RWPE2 (cell line): Measurements from ENCODE around the gene CHD2.
A peak's percentile ranks its signal among the peaks of the same experiment; 100 is the strongest.

Source experiments
- ATAC-seq: fragments of 200-7000 bp; cut with Tn5 transposase; 3 replicates; pipeline ENCODE4 v1.9.1; 2021; ENCODE audit warnings: low read depth
- DNase-seq: peaks from one replicate; pipeline ENCODE4 v3.0.0-alpha.2; 2020; ENCODE audit warnings: low spot score
- H3K27ac ChIP-seq: fragments of 450-650 bp; 2 replicates; pipeline ENCODE4 v1.5.1; 2017; ENCODE audit warnings: mild to moderate bottlenecking; ENCODE audit not compliant: poor library complexity, severe bottlenecking
- H3K27me3 ChIP-seq: fragments of 250-450 bp; sonication (Bioruptor Pico); 2 replicates; pipeline ENCODE4 v1.5.1; 2021; ENCODE audit warnings: mild to moderate bottlenecking, moderate library complexity; ENCODE audit not compliant: insufficient read depth, poor library complexity, severe bottlenecking
- H3K36me3 ChIP-seq: fragments of 250-450 bp; sonication (Bioruptor Pico); 2 replicates; pipeline ENCODE4 v1.5.1; 2020; ENCODE audit warnings: low read depth, mild to moderate bottlenecking, moderate library complexity
- H3K4me1 ChIP-seq: fragments of 250-450 bp; sonication (Bioruptor Pico); 2 replicates; pipeline ENCODE4 v1.5.1; 2021; ENCODE audit warnings: mild to moderate bottlenecking, moderate library complexity; ENCODE audit not compliant: insufficient read depth, poor library complexity, severe bottlenecking
- H3K4me3 ChIP-seq: fragments of 250-450 bp; sonication (Bioruptor Pico); 2 replicates; pipeline ENCODE4 v1.5.1; 2021; ENCODE audit warnings: mild to moderate bottlenecking, moderate library complexity; ENCODE audit not compliant: severe bottlenecking
- H3K9me3 ChIP-seq: fragments of 250-450 bp; sonication (Bioruptor Pico); 2 replicates; pipeline ENCODE4 v1.5.1; 2021; ENCODE audit warnings: mild to moderate bottlenecking, moderate library complexity; ENCODE audit not compliant: severe bottlenecking
- TF ChIP-seq, protein P1 (sequence below): fragments of 450-650 bp; IDR thresholded peaks from one replicate; pipeline ENCODE4 v1.5.1; 2017; ENCODE audit warnings: mild to moderate bottlenecking, moderate library complexity; ENCODE audit not compliant: poor library complexity, severe bottlenecking

Gene CHD2

DNA sequence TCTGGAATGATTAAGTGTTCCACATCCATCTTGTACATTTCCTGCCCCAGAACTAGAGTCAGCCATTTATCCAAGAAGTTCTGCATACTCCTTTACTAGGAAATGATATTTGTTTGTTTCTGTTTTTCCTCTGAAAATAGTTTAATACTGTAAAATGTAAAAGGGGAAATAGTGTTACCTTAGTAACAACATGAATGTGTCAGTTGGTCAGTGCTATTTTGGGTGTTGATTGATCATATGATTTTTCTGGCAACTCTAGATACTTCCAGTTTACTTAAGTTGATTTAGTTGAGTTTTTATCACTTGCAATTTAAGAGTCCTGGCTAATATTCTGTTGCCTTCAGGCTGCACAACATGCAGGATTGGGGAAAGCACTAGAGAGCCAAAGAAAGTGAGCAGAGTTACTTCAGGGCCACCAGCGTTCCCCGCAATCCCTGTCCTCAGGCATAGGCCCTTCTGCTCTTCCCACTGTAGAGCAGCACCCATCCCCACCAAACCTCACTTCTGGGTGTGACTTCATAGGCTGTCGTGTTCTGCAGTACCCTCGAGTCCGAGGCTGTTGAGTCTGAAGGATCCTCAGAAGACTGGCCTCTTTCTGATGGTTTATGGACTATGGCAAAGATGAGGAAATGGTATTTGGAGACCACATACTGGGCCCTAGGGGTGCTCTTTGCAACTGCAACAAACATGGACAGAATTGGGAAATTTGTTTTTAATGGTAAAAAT lies 69.0 kb downstream of the CHD2 start:
- peak; percentile 48 for ATAC-seq
- H3K9me3 ChIP-seq = no peaks in the 10 kb centered on the region
- peaks cover 97% of the 10 kb centered on the region for H3K36me3 ChIP-seq
- H3K27ac ChIP-seq = no peak overlapping the region
- TF ChIP-seq, protein P1, sequence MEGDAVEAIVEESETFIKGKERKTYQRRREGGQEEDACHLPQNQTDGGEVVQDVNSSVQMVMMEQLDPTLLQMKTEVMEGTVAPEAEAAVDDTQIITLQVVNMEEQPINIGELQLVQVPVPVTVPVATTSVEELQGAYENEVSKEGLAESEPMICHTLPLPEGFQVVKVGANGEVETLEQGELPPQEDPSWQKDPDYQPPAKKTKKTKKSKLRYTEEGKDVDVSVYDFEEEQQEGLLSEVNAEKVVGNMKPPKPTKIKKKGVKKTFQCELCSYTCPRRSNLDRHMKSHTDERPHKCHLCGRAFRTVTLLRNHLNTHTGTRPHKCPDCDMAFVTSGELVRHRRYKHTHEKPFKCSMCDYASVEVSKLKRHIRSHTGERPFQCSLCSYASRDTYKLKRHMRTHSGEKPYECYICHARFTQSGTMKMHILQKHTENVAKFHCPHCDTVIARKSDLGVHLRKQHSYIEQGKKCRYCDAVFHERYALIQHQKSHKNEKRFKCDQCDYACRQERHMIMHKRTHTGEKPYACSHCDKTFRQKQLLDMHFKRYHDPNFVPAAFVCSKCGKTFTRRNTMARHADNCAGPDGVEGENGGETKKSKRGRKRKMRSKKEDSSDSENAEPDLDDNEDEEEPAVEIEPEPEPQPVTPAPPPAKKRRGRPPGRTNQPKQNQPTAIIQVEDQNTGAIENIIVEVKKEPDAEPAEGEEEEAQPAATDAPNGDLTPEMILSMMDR = no peak
- H3K4me1 ChIP-seq = no peaks in the 10 kb centered on the region
- H3K4me3 ChIP-seq = no peak overlapping the region
- DNase-seq = no peak
- H3K27me3 ChIP-seq = no peaks in the 10 kb centered on the region

DNA sequence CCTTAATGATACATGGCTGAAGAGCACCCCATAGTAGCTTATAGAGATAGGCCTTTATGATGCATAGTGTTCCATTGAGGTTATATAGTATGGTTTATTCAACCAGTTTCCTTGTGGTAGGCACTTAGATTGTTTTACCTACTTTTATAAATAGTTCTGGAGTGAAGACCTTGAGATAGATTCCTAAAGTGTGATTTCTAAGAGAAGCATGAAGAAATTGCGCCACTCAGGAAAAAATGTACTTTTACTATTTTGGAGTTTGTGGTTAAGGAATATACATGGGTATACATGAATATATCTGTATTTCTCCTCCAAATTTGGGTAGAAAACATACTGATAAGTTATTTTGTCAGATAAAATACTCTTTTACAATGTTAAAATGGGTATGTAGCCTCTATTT lies 70.5 kb downstream of the CHD2 start:
- ATAC-seq (no peak), DNase-seq (no peak)
- Histone ChIP-seq H3K36me3 (peaks cover 99% of the 10 kb centered on the region), H3K9me3 (no peaks in the 10 kb centered on the region), H3K4me3 (no peak overlapping the region), H3K27ac (no peak overlapping the region), H3K4me1 (no peaks in the 10 kb centered on the region), H3K27me3 (no peaks in the 10 kb centered on the region)
- TF ChIP-seq, protein P1 = no peak

DNA sequence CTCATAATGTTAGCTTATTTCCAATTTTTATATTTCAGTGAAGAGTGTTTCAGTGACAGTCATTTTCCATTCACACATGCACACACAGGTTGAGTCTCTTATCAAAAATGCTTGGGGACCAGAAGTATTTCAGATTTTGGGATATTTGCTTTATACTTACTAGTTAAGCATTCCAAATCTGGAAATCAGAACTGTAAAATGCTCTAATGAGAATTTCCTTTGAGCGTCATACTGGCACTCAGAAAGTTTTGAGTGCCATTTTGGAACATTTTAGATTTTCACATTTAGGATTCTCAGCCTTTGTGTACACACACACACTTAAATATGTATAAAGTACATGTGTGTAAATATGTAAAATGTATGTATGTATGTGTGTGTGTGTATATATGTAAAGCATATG lies 71.0 kb downstream of the CHD2 start:
- Histone ChIP-seq H3K36me3 (peaks cover 99% of the 10 kb centered on the region), H3K27me3 (no peaks in the 10 kb centered on the region), H3K27ac (no peak overlapping the region), H3K9me3 (no peaks in the 10 kb centered on the region), H3K4me3 (no peak overlapping the region), H3K4me1 (no peaks in the 10 kb centered on the region)
- ATAC-seq (no peak), DNase-seq (no peak)
- TF ChIP-seq, protein P1 = no peak

DNA sequence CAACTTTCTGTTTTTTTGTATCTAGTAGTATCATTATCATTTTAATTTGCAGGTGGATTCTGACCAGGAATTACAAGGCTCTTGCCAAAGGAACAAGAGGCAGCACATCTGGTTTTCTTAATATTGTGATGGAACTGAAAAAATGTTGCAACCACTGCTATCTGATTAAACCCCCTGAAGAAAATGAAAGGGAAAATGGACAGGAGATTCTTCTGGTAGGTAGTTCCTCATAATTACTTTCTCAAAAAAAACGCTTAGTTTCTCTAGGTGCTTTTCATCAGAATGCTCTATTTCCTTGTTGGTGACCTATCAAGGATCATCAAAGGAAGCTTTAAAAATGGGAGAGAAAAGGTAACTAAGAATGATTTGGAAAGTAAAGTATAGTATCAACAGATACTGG lies 71.6 kb downstream of the CHD2 start:
- Histone ChIP-seq H3K27me3 (no peaks in the 10 kb centered on the region), H3K4me1 (no peaks in the 10 kb centered on the region), H3K9me3 (no peaks in the 10 kb centered on the region), H3K4me3 (no peak overlapping the region), H3K27ac (no peak overlapping the region), H3K36me3 (peaks cover 99% of the 10 kb centered on the region)
- DNase-seq (no peak), ATAC-seq (no peak)
- TF ChIP-seq, protein P1 = no peak

DNA sequence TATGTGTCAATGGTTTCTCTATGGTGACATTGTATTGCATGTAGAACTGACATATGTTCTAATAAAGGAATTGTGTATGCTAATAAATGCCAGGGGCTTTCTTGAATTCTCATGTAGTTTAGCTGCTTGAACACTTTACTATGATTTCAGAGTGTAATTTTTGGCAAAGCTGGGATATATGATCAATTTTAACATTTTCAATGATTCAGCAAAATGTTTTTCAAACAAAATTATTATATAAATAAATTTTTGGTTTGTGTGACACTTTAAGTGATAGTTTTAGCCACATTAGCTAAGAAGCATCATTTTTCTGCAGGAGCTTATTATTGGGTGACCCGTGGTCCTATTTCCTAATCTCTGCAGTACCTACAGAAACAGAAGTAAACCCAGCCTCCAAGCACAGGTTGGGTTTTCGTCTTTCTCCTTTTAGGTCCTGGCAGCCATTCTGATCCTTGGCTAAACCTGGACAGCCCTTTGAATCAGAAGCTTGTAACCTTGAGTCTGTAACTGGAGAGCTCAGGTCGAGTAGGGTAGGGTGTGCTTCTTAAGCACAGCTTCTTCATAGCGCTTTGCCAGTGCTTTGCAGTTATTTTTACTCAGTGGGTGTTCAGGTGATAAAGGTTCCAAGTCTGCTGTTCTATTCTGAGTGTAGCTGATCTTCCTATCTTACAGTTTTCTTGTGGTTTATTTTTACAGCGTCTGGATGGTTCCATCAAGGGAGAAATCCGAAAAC lies 74.2 kb downstream of the CHD2 start:
- no peaks in the 10 kb centered on the region for H3K27me3 ChIP-seq
- H3K27ac ChIP-seq = no peak overlapping the region
- no peaks in the 10 kb centered on the region for H3K9me3 ChIP-seq
- peaks cover 99% of the 10 kb centered on the region for H3K36me3 ChIP-seq
- no peak overlapping the region for H3K4me3 ChIP-seq
- DNase-seq (no peak), ATAC-seq (no peak)
- H3K4me1 ChIP-seq = no peaks in the 10 kb centered on the region
- TF ChIP-seq, protein P1 = no peak
